ENCODE results near the gene KIAA0930.

GRCh38 chr22:45179276-45180049, 61.2 kb downstream of the KIAA0930 start:
- TF ChIP-seq MAZ (IDR thresholded peaks at IDR 0.05; ENCODE audit: borderline replicate concordance, low read depth, low read length), result no peak
- TF ChIP-seq, protein P1, sequence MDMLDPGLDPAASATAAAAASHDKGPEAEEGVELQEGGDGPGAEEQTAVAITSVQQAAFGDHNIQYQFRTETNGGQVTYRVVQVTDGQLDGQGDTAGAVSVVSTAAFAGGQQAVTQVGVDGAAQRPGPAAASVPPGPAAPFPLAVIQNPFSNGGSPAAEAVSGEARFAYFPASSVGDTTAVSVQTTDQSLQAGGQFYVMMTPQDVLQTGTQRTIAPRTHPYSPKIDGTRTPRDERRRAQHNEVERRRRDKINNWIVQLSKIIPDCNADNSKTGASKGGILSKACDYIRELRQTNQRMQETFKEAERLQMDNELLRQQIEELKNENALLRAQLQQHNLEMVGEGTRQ (IDR thresholded peaks at IDR 0.05; ENCODE audit: low read depth, low read length), result no peak
- no peak for TF ChIP-seq MAFK (IDR thresholded peaks at IDR 0.05; ENCODE audit: low read depth, low read length)
- no peak for TF ChIP-seq BHLHE40 (IDR thresholded peaks at IDR 0.05; ENCODE audit: low read depth, low read length)
- TF ChIP-seq, protein P2, sequence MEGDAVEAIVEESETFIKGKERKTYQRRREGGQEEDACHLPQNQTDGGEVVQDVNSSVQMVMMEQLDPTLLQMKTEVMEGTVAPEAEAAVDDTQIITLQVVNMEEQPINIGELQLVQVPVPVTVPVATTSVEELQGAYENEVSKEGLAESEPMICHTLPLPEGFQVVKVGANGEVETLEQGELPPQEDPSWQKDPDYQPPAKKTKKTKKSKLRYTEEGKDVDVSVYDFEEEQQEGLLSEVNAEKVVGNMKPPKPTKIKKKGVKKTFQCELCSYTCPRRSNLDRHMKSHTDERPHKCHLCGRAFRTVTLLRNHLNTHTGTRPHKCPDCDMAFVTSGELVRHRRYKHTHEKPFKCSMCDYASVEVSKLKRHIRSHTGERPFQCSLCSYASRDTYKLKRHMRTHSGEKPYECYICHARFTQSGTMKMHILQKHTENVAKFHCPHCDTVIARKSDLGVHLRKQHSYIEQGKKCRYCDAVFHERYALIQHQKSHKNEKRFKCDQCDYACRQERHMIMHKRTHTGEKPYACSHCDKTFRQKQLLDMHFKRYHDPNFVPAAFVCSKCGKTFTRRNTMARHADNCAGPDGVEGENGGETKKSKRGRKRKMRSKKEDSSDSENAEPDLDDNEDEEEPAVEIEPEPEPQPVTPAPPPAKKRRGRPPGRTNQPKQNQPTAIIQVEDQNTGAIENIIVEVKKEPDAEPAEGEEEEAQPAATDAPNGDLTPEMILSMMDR (conservative IDR thresholded peaks at IDR 0.05; ENCODE audit: low read depth, low read length), result no peak
- no peak for TF ChIP-seq RCOR1 (IDR thresholded peaks at IDR 0.05; ENCODE audit: insufficient replicate concordance, low read length)
- TF ChIP-seq RFX5 (IDR thresholded peaks at IDR 0.05; ENCODE audit: low read depth, low read length), result no peak
- no peak for TF ChIP-seq RAD21 (IDR thresholded peaks at IDR 0.05; ENCODE audit: low read length)
- TF ChIP-seq SMC3 (IDR thresholded peaks at IDR 0.05; ENCODE audit: low read depth, low read length), result no peak
- no peak for TF ChIP-seq POLR2A (IDR thresholded peaks at IDR 0.05; ENCODE audit: low read depth, low read length)
- TF ChIP-seq MXI1 (IDR thresholded peaks at IDR 0.05; ENCODE audit: borderline replicate concordance, low read depth, low read length), result no peak
- no peak for TF ChIP-seq NFE2L2 (IDR thresholded peaks at IDR 0.05; ENCODE audit: low read depth, low read length)
- TF ChIP-seq ELK1 (IDR thresholded peaks at IDR 0.05; ENCODE audit: borderline replicate concordance, low read depth, low read length), result no peak
